ENCODE results near the gene SYNPR.
"Not testable (repeated sequence)": the region's sequence is repeated elsewhere in the genome, so short reads cannot be mapped to it uniquely, and the experiment has no call there.

The SYNPR gene

DNA sequence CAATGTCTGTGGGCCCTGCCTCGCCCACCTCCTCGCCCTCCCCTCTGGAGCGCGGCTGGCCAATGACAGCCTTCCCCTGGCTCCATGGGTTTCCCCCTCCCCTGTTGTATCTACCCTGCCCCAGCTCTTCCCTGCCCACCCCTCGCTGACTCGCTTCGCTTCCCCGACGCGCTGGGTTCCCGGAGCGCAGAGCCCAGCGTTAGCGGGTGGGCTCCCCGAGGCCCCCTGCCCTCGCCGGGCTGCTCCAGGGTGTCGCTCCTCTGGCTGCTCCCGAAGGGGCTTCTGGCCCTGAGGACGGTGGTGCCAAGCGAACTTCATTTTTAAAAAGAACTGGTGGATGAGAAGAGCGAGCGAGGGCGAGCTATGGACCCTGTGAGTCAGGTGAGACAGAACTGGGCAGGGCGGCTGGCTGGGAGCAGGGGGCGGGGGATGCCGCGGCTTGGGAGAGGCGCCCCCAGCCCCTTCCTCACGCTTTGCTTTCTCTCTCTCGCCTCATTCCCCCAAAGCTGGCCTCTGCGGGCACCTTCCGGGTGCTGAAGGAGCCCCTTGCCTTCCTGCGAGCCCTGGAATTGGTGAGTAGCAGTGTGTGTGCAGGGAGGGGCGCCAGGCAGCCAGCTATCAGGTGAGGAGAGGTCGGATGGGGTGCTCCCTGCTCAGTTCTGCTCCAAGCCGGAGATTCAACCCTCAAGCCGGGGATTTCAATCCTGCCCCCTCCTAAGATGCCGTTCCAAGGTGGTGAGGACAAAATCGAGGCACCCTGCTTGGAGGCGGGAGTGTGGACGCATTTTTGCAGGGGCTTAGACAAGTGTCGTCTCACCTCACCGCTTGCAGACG, at the start of gene SYNPR:
Gene SYNPR, plus strand, starts transcription at position 138 of the 834 bp plus-strand sequence.
- DNase-seq = no peak

DNA sequence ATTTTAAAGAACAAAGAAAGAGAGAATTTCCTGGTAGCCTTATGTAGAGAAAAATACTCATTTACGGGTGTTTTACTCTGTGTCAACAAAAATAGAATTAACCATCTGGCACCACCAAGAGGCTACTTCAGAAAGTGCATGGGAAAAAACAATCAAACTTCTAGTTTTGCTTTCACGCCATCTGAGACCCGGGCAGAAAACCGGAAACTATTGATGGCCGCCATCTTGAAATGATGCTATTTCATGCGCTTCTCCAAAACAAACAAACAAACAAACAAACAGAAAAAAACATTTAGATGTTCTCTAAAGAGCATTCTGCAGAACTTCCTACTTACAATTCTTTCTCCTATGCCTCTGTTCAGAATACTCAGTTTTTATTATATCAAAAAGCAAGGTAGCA, 49.4 kb upstream of the SYNPR start:
- DNase-seq = no peak

DNA sequence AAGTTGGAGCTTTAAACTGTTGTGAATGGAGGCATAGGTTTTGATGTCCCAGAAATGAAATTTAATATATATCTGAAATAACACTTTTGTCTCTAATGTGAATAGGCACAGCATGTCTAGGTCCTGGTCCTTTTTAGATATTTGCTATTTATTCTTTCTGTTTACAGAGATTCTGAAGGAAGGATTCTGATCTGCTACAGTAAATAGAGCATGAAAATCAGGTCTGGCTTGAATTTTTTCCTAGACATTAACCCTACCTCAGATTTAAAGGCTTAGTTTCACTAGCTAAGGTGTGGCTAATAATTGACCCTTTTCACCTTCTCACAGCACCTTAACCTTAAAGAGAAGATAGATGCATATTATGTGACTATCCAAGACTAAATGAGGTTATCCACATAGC, 48.0 kb upstream of the SYNPR start:
- DNase-seq = no peak

DNA sequence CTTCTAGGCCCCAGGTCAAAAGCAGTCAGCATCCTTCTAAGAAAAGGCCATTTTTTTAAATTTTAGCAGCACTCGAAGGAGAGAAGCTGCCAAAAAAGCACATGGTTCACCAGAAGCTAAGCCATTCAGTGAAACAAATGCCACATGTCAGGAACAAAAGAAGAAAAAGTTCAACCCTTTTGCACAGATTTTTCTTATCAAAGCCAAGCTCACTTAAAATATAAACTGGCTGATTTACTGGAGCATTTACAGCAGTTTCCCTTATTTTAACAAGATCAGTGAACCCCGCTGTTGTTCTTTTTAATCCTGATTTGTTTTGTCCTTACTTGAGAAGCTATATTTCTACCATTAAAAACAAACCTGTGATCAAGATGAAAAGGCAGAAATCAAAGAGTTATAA, 46.5 kb upstream of the SYNPR start:
- no peak for DNase-seq

DNA sequence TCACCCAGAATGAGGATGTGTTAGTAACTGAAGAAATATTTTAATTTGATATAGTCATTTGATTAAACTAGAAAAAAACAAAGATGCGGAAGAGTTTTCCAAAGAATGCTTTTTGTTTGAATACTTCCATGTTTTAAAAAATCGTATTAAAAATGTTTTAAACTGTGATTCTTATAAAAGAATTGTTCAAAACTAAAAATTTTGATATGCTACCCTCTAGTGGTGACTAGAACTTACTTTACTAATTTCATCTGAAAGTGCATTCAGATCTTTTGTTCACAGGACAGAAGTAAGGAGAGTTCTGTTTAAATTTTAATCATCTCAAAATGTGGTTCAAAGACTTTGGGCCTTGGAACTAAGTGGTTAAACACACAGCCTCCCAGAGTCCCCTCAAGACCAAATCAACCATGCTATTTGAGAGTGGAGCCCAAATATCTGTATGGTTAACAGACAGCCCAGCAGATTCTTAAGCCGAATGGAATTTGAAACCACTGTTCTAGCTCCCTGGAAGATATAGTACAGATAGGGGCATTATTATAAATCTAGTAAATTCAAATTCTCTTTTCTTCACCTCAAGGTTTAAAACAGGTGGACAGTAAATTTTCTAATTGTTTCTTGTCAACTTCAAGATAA, 45.2 kb upstream of the SYNPR start:
- DNase-seq = no peak

DNA sequence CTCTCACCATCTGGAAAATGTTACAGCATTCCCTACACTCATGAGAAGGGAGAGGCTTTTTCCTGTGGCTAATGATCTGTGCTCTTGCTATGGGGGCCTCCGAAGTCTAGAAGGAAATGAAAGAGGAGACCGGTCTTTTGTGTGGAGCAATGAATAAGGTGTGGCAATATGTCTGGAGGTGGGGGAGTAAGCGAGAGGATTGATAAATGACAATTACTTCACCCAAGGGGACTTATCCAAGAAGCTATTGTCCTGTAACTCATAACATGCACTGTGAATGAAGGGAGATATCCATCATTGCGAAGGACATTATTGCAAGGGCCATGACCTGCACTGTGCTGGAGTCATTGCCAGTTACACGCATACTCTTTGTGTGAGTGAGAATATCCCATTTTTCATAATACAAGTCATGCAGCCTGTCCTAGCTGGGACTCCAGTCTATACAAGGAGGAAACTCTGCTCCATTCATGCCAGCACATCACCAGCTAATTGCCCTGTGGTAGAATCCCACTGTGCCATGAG, 37.7 kb upstream of the SYNPR start:
- DNase-seq = no peak

DNA sequence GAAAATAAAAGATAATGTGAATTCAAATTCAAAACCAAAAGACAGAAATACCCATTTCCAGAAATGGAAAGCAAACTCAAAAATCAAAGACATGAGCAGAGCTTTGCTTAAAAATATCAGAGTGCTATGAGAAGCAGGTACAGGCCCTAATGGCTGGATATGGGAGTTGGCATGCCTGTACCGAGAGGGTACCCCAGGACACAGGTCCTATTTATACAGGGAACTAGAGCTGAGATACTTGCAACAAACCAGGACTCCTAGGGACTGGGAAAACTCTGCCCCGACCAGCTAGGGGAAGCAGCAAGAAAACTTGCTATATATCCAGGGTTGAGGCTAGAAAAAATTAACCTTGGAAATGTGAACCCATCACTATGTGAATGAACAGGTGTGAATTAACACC, 36.0 kb upstream of the SYNPR start:
- DNase-seq = no peak

DNA sequence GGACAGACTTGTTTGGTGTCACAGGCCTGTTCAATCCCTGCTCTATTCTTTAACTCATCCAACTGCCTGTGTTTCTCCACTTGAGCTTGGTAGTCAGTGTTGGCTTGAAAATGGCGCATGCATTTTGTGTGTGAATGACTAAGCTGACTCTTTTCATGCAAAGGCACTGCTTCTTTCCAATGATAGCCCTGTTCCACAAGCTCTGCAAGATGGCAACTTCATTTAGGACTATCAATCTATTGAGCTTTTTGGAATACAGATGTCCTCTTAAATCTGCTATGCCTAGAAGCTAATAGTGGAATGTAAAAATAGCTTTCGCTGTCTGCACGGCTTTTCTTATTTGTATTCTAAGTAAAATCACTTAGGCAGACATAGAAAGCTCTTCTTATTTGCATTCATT, 33.6 kb upstream of the SYNPR start:
- DNase-seq = no peak

DNA sequence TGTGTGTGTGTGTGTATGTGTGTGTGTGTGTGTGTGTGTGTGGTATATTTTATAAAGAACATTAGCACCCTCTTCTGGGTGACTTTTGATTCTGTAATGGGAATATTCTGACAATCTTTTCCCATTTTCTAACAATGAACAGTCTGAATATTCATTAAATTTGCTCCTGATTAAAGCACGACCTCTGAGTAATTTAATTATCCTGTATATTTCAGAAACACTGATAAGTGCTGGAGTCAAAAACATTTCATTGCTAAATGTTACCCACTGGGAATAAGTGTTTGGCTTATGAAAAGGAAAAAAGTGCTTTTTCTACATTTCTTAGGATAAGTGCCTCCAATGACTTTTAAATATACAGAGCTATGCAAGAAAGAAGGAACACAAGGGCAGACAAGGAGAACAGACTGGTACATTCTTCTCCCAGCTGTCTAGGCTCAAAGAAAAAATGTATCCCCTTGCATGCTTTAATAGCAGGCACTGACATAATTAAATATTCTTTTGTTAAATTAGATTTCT, 32.3 kb upstream of the SYNPR start:
- no peak for DNase-seq

DNA sequence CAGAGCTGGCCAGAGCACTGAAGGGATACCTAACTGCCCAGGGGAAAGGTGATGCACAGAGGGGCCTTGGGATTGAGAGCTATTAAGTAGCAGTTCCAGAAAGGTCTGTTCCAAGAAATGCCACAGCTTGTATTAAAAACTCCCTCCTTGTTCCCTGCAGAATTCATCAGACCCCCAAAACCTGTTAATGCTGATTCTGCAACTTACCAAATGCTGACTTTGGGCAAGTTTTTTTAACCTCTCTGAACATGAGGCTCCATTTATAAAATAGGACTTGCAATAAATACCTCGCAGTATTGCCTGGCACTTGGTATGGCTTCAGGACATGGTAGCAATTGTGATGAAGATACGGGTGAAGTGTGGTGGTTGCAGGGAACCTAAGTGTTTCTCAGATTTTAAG, 30.1 kb upstream of the SYNPR start:
- no peak for DNase-seq

DNA sequence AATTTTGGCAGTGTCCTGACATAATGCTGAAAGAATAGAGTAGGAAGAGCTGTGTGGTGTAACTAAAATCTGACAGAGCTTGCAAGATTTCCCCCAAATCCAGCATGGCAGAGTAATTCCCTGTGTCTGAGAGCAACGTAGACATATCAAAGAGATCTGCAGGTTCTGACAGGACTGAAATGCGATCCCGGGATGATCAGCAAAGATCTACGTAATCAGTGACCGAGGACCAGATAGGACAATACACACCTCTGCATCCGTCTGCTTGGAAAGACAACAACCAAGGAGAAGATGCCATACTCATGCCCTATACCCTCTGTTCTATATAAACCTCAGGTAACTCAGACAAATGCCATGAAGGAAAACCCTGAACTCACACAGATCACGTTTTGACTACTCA, 26.6 kb upstream of the SYNPR start:
- no peak for DNase-seq

DNA sequence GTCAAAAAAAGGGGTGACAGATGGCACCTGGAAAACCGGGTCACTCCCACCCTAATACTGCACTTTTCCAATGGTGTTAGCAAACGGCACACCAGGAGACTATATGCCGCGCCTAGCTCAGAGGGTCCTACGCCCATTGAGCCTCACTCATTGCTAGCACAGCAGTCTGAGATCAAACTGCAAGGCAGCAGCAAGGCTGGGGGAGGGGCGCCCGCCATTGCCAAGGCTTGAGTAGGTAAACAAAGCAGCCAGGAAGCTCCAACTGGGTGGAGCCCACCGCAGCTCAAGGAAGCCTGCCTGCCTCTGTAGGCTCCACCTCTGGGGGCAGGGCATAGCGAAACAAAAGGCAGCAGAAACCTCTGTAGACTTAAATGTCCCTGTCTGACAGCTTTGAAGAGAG, 22.3 kb upstream of the SYNPR start:
- not testable (repeated sequence) for DNase-seq

DNA sequence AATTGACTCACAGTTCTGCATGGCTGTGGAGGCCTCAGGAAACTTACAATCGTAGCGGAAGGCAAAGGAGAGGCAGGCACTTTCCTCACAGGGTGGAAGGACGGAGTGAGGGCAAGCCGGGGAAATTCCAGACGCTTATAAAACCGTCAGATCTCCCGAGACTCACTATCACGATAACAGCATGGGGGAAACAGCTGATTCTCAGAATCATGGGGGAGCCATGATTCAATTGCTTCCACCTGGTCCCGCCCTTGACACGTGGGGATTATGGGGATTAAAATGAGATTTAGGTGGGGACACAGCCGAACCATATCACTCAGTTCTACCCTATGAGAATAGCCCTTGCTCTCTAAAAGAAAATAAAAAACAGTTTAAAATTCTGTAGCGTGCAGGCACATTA, 13.4 kb upstream of the SYNPR start:
- DNase-seq = no peak

DNA sequence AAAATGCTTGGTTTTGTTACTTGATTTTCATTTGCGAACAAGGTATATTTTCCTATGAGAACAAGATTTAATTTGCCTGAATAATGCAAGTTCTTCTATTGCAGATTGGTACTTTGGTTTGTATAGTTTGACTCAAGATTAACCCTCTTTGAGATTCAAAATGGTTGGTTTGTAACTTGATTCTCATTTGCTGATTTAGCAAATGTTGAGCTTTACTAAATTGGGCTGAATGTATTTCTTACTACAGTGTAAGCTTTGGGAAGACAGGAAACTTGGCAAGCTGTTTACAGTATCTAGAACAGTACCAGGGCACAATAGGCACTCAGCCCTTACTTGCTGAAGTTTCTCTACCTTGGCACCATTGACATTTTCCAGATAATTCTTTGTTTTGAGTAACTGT, 3.7 kb upstream of the SYNPR start:
- DNase-seq = no peak

DNA sequence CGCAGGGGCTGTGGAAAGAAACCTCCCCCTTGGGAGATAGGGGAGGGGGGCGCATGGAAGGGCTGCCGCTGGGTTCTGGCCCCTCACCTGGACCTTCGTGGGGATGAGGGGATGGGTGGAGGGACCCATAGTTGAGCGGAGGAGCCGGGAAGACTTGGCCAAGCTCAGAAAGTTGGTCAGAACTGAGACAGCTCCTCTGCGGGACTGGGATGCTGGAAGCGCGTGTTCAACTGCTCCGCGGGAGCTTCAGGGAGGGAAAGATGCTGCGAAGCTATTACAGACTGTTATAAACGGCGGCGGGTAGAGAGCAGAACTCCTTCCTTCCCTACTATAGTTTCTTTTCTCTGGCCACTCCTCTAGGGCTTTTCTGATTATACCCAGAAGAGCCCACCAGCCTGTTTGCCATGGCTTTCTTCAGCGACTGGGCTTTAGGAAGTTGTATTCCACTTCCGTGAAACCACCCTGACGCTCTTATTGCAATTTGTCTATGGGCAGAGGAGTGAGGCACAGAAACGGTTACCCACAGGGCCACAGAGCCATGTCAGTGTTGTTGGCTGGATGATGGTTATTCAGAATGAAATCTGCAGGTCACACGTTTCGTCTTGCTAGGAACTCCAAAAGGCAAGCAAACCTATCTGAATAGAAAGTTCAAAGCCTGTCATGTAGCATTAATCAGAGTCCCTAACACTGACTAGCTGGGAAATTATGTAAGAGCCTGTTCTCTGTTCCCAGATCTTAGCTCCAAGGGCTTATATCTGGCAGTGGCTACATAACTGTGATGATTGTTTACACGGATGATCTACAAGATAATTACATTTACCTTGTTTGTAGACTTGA, 1.1 kb downstream of the SYNPR start:
- DNase-seq = no peak

DNA sequence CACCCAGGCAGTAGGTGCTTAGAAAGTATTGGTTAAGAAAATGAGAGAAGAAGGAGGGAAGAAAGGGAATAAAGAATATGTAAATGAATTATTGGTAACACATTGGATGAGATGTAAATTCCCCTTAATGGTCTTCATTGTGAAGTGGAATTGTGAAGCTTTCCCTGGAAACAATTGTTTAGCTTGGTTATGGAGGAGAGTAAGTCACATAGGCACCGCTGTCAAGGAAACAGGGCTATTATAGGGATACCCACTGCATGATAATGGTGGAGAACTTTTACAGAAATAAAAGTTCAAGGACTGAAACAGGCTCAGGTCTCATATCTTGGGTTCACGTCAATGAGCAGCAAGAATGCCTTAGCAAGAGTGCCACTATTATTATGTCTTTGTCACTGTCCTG, 9.5 kb downstream of the SYNPR start:
- DNase-seq = no peak

DNA sequence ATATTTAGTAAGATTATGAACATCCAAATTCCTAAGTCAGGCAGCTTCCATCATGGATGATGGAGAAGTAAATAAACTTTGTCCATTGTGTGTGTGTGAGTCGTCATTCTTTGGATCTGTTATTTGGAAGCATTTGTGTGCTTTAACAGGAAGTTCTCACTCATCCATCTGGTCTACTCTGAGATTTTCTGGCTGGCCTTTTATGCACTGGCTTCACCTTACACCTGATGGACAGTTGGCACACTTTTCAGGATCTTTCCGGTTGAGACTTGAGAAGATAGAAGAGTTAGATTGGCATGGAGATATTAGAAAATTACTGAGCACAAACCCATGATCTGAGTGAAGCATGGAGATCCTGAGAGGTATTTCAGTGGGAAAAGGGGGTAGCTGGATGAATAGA, 12.6 kb downstream of the SYNPR start:
- DNase-seq = no peak

DNA sequence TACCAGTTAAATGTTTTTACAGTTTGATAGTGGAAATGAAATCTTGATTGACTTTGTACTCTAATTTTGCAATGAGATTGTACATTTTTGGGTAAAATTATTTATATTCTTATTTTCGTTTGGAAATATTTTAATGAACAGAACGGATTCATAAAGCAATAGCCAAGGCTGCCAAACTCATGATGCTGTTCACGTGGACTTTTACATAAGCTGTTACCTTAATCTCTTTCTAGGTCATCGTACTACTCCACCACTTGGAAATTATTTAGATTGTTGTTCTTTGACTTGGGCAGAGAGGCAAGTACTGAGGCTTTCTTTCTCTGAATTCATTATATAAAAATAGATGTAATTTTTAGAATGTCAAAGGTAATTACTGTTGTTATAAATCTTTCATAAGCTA, 16.2 kb downstream of the SYNPR start:
- DNase-seq = no peak

DNA sequence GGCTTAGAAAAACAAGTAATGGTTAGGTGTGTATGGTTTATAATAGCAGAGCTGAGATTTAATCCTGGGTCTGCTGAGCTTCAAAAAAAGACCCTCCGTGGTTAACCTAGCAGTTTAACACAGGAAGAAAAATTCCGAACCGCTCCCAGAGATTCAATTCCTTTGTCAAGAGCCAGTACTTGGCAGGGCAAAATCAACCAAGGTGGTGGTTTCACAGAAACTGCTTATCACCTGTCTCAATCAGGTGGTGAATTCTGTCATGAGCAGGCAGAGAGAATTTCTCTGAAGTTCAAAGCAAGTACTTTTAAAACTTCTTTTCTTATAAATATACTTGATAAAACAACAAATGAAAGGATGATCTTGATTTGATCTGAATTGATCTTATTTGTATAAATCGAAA, 17.2 kb downstream of the SYNPR start:
- no peak for DNase-seq

DNA sequence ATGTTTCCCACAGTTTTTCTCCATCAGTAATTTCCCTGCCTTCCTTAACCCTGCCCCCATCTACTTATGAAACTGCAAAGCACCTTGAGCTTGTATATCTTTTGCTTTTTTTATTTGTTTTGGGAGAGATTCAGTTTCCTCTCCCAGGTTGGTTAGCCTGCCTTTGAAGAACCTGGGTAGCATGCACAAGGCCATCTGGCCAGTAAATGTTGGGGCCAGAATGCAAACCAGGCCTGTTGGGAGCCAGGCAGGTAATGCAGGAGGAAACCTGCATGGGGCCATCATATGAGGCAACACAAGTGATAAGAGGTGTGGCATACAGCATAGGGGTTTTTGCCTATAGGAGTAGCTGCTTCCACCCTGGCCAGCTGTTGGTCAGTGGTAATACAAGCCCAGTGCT, 17.7 kb downstream of the SYNPR start:
- DNase-seq = no peak

DNA sequence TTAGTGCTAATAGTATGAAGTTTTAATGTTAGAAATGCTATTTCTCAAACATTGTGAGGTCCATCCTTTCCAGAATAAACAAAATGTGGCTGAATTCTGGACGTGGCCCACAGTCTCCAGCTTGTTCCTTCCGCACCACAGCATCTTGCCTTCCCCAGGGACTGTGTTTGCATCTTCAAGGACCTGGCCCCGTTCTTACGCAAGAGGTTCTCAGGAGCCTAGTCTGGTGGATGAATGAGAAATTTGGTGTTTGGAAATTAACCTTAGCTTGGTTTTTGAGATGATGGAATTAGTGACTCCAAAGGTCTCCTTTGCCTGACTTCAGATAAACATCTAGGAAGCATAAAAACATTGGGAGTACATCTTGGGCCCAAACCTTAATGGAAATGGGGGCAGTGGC, 18.1 kb downstream of the SYNPR start:
- no peak for DNase-seq

DNA sequence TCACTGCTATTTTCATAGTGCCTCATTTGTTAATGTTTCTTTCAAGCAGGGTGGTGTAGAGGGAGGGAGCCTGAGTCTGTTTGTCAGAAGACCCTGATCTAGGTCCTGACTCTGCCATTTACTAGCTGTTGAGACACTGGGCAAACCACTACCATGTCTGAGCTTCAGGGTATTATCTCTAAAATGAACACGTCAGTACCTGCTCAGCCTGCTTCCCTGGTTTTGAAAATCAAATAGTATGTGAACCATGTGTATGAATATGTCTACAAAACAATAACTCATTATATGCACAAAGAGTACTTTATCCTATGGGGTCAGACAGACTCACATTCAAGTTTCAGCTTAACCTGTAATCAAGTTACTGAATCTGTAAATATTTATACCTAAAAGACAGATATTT, 25.1 kb downstream of the SYNPR start:
- no peak for DNase-seq

DNA sequence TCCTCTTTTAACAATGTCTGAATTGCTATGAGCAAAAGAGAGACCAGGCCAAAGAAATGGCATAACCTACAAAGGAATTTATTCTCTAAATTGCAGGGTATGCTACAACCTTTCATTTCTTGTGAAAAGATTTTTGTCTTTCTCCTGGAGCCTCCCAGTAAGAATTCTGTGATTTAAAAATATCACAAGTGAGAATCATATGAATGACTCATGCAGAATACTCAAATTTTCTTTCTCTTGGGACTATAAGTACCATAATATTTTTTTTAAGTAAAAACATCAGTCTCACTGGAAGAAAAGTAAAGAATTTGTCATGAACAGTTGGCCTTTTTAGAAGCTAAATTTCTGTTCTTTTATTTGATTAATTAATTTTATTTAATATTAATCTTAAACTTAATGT, 26.3 kb downstream of the SYNPR start:
- DNase-seq = no peak

DNA sequence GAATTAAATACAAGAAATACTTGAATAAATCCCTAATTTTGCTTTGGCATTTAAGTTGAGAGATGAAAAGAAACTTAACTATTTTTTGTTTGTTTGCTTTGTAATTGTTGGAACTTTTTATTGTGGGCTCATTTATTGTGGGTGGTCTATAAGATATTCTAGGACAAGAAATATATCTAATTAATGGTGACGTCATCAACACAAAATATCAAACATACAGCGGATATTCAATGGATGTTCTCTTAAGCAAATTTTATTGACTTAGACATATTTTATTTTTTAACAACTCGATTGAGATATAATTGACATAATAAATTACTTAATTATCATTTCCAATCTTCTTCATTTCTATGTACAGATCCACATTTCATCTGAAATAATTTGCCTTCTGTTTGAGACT, 30.0 kb downstream of the SYNPR start:
- no peak for DNase-seq

Data from NCI-H1417 treated with DMSO at 0.1 percent for 48 hours (cell line).